NCI-H69 (cell line): ENCODE data around the gene ZNF358.
A peak's percentile ranks its signal among the peaks of the same experiment; 100 is the strongest.

ENCODE experiments used
- DNase-seq: peaks from one replicate; lab custom pipeline; 2025; lab: John Stamatoyannopoulos, UW

The ZNF358 gene

GRCh38 chr19:7559102-7559501, 43.2 kb downstream of the ZNF358 start:
- no peak for DNase-seq

GRCh38 chr19:7560255-7560654, 44.4 kb downstream of the ZNF358 start:
- DNase-seq: no peak

GRCh38 chr19:7561325-7561724, 45.4 kb downstream of the ZNF358 start:
- no peak for DNase-seq

DNA sequence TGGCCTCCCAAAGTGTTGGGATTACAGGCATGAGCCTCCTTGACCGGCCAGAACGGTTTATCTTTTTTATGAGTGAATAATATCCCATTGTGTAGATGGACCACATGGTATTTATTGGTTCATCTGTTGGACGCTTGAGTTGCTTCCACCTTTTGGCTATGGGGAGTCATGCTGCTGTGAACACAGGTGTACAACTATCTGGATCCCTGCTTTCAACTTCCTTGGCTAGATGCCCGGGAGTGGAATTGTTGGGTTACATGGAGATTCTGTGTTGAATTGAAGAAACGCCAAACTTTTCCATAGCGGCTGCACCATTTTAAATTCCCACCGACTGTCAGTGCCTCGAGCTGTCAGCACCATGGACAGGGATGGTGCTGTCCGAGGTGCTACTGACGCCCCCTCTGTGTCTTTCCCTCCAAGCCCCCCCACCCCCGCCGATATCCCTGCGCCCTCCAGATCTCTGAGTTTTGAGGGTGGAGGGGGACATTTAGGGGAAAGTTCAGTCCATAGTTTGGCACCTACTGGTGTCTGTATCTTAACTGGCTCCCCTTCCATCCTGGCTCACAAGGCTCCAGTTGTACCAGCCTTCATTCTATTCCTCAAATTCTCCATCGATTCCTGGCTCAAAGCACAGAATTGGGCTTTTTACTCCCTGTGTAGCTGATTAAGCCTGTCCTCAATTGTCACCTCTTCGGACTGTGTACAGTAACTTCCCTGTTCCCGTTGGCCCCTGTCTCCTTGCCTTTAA, 46.9 kb downstream of the ZNF358 start:
- DNase-seq: peak; percentile 31

DNA sequence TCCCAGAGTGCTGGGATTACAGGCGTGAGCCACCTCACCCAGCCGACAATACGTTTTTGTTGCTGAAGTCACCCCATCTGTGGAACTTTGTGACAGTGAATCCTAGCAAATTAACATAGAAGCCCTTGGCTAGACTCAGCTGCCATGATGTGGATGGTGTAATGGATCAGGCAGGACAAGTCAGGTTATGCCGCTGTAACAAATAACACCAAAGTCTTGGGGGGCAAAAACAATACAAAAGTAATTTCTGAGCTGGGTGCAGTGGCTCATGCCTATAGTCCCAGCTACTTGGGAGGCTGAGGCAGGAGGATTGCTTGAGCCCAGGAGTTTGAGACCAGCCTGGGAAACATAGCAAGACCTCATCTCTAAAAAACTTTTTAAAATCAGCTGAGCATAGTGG, 49.0 kb downstream of the ZNF358 start:
- DNase-seq: no peak

DNA sequence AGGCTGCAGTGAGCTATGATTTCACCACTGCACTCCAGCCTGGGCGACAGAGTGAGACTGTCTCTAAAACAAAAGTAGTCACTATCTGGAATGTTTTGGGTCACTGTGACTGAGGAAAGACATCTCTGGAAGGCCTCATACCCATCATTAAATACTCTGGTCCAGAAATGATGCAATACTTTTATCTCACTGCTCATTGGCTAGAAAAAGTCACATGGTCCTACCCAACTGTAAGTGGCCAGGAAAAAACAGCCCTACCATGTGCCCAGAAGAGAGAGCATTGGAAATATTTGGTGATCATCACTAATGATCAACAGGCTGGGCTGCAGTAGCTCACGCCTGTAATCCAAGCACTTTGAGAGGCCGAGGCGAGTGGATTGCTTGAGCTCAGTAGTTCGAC, 49.4 kb downstream of the ZNF358 start:
- DNase-seq: no peak
